Bronchial epithelial cell (primary cell): ENCODE data around the gene CEACAM19. TPM values are rescaled to one million over a fixed set of nuclear protein-coding genes. Genes with fewer than 3 reads are reported as not detected.

ENCODE experiments used
- DNase-seq: peaks from one replicate; pipeline ENCODE4 v3.0.0-alpha.2; 2010; ENCODE audit warnings: low read depth
- FAIRE-seq: peaks from 2 replicates; lab custom pipeline; 2011; peaks lifted over from hg19 to GRCh38; lab: Jason Lieb, UNC
- H3K27me3 ChIP-seq: 2 replicates; pipeline ENCODE4 v1.5.1; 2011; ENCODE audit warnings: low read length; ENCODE audit not compliant: control insufficient read depth, insufficient read depth
- H3K36me3 ChIP-seq: 2 replicates; pipeline ENCODE4 v1.5.1; 2011; ENCODE audit warnings: low read length; ENCODE audit not compliant: control insufficient read depth, insufficient read depth
- H3K4me3 ChIP-seq: 2 replicates; pipeline ENCODE4 v1.5.1; 2011; ENCODE audit warnings: mild to moderate bottlenecking, low read depth, low read length, control low read depth
- CTCF ChIP-seq: IDR thresholded peaks from 2 replicates; pipeline ENCODE4 v1.5.1; 2011; ENCODE audit warnings: mild to moderate bottlenecking, moderate library complexity, low read length, control low read depth, inconsistent platforms; ENCODE audit not compliant: insufficient read depth, severe bottlenecking
- total RNA-seq: library from RNA; depleted of rRNA; stranded (reverse); fragments of >200 nt; gene quantifications from 2 replicates; pipeline ENCODE4 v1.2.1, GENCODE V29; 2014

Gene CEACAM19
- total RNA-seq, 1 donor from 2014 or later: 0.53 TPM

GRCh38 chr19:44673510-44673909 is 2.2 kb downstream of the CEACAM19 start:
- FAIRE-seq (no peak), DNase-seq (no peak)
- H3K27me3 ChIP-seq: no peaks in the 10 kb centered on the region
- TF ChIP-seq CTCF: no peak
- peaks cover 2% of the 10 kb centered on the region for H3K36me3 ChIP-seq
- H3K4me3 ChIP-seq: no peak overlapping the region

- no peak for TF ChIP-seq CTCF
- Histone ChIP-seq H3K27me3 (no peaks in the 10 kb centered on the region), H3K4me3 (no peak overlapping the region), H3K36me3 (peaks cover 6% of the 10 kb centered on the region)
- no peak for FAIRE-seq
- DNase-seq: no peak
Measured at GRCh38 chr19:44675521-44675920, 4.2 kb downstream of the CEACAM19 start.

- Histone ChIP-seq H3K27me3 (no peaks in the 10 kb centered on the region), H3K4me3 (no peak overlapping the region), H3K36me3 (peaks cover 8% of the 10 kb centered on the region)
- no peak for TF ChIP-seq CTCF
- FAIRE-seq: peak; percentile 66
- DNase-seq: peak; percentile 56
Measured at GRCh38 chr19:44677019-44677811, 5.9 kb downstream of the CEACAM19 start.

- no peak for TF ChIP-seq CTCF
Measured at GRCh38 chr19:44680536-44680935, 9.3 kb downstream of the CEACAM19 start.

GRCh38 chr19:44681992-44682790 is 10.9 kb downstream of the CEACAM19 start:
- no peak for FAIRE-seq

More at GRCh38 chr19:44680536-44680935, 9.3 kb downstream of the CEACAM19 start:
- FAIRE-seq (peak; percentile 23), DNase-seq (no peak)
- Histone ChIP-seq H3K27me3 (no peaks in the 10 kb centered on the region), H3K36me3 (peaks cover 7% of the 10 kb centered on the region), H3K4me3 (no peak overlapping the region)

More at GRCh38 chr19:44681992-44682790, 10.9 kb downstream of the CEACAM19 start:
- no peak for DNase-seq
- Histone ChIP-seq H3K36me3 (peaks cover 7% of the 10 kb centered on the region), H3K4me3 (no peak overlapping the region), H3K27me3 (no peaks in the 10 kb centered on the region)
- TF ChIP-seq CTCF: no peak
